GM20431 (cell line): ENCODE results near the gene THAP6.
"Not testable (repeated sequence)": the region's sequence is repeated elsewhere in the genome, so short reads cannot be mapped to it uniquely, and the experiment has no call there.

Experiments used
- in situ Hi-C: fragments of 300-500 bp; cut with MseI, MboI; formaldehyde crosslinking; loops from one replicate; pipeline ENCODE4 v1.15.0; 2020; ENCODE audit warnings: low sequenced_read_pairs; ENCODE audit not compliant: unreplicated experiment

THAP6 gene, protein sequence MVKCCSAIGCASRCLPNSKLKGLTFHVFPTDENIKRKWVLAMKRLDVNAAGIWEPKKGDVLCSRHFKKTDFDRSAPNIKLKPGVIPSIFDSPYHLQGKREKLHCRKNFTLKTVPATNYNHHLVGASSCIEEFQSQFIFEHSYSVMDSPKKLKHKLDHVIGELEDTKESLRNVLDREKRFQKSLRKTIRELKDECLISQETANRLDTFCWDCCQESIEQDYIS

GRCh38 chr4:75514131-75514948 lies at the start of gene THAP6, which contains the start of gene RCHY1:
THAP6 (plus strand) TSS chr4:75514473; CDS start chr4:75515453, 980 bp downstream.
RCHY1 (minus strand) TSS chr4:75514403; CDS start chr4:75514286, 117 bp downstream.
- in situ Hi-C loops: no loop called here

DNA sequence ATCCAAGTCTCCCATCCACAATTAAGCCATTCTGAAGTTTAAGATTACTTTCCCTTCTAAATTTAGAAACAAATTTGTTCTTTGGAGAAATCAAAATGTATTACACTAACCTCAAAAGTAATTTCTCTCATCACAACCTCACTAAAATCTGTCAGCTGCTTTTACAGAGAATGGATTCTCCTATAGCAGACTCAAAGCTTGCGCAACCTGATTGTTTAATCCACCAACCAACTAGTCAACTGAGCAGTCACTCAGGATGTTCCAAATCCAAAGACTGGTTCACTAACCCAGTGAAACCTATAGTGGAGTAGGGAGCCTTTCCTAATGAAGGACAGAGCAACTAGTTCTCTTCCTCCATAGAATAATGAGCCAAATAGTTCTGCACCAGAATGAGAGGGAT lies 44.4 kb upstream of the THAP6 start:
- in situ Hi-C loops: no loop called here

GRCh38 chr4:75470738-75471137 lies 43.5 kb upstream of the THAP6 start:
- in situ Hi-C loops: no loop called here

- in situ Hi-C loops: no loop called here
These were observed 37.1 kb upstream of the THAP6 start for GRCh38 chr4:75477201-75477600.

DNA sequence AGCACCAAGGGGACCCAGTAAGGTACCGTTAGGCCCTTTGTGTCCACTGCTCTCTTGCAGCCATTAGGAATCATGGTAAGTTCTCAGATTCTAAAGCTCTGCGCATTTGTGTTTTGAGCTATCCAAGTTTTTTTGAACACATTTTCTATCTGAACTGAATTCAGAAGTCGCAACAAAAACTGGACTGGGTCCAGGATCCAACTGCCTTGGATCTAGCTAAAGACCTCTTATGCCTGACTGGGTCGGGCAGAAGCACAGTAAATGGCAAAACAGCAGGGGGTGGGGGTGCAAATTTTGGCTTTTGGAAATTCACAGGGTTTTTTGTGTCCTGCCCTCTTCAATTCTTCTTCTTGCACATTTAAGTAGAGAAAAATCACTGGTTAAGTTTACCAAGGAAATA lies 30.1 kb upstream of the THAP6 start:
- in situ Hi-C loops: no loop called here

DNA sequence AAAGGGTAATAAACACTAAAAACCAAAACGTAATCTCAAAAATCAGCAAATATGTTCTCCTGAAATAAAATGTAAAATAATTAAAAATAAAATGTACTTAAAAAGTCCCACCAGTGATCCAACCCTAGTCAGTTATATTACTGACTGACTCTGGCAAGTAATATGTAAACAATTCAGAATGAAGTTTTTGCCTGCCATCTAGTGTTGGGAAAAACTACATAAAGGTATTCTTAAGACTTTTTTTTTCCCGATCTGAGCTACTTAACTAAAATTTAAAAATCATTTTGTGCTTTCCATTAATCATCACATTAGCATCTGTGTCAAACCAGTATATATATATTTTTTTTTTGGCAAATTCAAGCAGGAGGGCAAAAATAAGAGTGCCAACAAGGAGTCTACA lies 24.1 kb upstream of the THAP6 start:
- in situ Hi-C loops: no loop called here

GRCh38 chr4:75494563-75494962 lies 19.7 kb upstream of the THAP6 start:
- in situ Hi-C loops: no loop called here

DNA sequence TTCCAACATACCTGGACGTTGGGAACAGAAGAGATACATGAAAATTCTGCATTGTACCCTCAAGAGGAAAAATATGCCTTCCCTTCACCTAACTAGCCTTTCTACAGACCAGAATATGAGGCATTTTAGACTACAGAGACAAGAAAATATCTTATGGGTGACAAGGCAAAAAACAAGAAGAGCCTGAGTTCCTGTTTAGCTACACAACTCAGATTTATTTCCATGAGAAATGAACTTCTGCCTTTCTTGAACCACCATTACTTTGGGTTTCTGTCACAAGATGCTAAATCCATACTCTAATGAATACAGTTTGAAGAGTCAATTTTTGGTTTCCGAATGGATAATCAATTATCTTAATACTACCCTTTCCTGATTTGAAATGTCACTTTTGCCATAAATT lies 18.8 kb upstream of the THAP6 start:
- in situ Hi-C loops: no loop called here

- in situ Hi-C loops: no loop called here
These were observed 17.9 kb upstream of the THAP6 start for GRCh38 chr4:75496406-75496805.

DNA sequence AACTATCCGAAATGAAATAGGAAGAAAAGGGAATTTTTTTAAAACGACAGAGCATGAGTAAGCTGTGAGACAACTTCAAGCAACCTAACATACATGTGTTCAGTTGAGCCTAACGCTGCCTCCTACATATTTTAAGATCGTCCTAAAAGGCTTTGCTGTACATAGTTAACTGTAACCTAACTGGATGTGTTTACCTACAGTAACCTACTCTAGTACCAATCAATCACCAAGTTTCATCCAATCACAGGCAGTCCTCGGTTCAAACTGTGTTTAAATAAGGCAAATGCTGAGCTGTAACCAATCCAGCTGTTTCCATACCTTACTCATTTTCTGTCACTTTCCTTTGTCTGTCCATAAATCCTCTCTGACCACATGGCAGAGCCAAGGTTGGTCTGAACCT lies 17.1 kb upstream of the THAP6 start:
- in situ Hi-C loops: no loop called here

DNA sequence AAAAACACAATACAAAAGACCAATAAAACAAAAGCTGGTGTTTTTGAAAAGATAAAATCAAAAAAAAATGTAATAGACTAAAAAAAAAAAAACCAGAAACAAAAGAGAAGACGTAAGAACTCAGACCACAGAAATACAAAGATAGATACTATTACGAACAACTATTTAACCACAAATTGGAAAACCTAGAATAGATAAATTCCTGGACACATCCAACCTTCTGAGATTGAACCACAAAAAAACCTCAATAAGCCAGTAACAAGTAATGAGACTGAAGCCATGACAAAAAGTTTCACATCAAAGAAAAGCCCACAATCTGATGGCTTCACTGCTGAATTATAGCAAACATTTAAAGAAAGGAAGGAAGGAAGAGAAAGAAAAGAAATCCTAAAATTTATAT lies 16.2 kb upstream of the THAP6 start:
- in situ Hi-C loops: no loop called here

GRCh38 chr4:75499900-75500299 lies 14.4 kb upstream of the THAP6 start:
- in situ Hi-C loops: no loop called here

- in situ Hi-C loops: no loop called here
These were observed 11.6 kb upstream of the THAP6 start for GRCh38 chr4:75502671-75503070.

DNA sequence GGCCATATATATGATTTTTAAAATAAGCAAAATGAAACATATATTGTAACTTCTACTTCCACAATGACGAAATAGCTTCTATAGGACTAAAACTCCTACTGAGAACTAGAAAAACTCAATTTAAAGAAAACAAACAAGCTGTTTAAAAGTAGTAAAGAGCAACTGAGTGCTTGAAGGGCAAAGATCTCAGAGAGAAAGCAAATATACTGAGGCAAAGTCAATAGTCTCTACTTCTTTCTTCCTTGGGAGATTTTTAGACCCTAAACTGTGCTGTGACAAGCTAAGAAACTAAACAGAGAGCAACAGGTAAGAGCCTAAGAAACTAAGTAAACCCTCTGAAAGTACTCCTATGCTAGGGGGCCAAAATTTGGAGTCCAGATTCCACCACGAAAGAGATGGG lies 8.6 kb upstream of the THAP6 start:
- in situ Hi-C loops: no loop called here

GRCh38 chr4:75509592-75509991 lies 4.7 kb upstream of the THAP6 start:
- in situ Hi-C loops: not testable (repeated sequence)

- in situ Hi-C loops: no loop called here
These were observed 2.4 kb upstream of the THAP6 start for GRCh38 chr4:75511841-75512240.

DNA sequence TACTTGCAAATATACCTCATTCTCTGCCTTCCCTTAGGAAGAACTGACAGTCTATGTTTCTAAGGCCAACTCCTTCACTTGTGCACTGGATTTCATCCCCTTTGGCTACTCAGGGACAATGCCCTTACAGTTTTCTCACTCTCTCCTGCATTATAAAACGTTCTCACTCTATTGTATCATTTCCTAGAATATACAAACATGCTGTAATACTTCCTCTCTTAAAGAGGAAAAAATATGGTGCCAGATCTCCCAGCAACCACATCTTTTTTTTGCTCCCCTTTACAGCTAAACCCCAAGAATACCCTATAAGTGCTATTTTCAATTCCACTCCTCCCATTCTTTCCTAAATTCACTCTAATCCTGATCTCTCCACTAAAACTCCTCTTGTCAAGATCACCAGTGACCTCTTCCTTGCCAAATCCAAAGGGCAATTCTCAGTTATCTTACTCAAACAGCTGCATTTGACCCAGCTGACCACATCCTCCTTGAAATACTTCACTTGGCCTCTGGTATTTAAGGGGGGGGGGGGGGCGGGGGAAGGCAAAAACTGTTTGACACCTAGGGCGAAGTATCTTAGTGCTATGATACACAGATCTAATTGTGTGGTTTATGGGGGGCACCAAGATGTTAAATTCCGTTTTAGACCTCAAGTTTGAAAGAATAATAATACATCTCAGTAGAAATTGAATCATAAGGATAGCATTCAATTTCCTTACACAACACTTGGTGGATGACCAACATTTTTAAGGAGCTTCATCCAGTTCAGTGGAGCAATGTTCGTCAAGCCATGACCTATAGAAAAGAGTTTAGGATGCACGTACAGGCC lies 1.7 kb upstream of the THAP6 start:
- in situ Hi-C loops: no loop called here

DNA sequence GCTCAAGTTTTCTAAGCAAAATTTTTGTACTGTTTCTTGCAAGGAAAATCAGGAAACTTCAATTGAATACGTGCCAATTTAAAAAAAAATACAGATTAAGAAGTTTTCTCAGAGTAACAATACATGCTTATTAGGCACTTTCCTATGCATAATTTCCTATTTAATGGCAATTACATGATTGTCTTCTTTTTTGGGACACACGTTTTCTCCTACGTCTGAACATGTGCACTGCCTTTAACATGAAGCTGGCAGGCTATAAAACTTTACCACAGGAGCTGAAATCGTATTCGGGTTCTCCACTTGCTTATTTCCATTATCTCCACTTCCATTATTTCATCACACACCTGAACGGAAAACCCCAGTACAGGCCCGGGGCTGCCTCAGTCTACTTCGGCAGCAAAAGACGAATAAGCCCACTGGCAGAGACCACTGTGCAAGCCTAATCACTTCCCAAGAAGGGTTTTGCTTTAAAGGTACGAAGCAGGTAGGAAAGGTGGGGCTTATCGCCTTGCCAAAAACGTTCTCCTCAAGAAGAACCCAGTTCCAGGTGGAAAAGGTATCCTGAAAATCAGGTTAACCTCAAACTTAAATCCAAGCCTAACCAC lies 645 bp upstream of the THAP6 start:
- in situ Hi-C loops: no loop called here

DNA sequence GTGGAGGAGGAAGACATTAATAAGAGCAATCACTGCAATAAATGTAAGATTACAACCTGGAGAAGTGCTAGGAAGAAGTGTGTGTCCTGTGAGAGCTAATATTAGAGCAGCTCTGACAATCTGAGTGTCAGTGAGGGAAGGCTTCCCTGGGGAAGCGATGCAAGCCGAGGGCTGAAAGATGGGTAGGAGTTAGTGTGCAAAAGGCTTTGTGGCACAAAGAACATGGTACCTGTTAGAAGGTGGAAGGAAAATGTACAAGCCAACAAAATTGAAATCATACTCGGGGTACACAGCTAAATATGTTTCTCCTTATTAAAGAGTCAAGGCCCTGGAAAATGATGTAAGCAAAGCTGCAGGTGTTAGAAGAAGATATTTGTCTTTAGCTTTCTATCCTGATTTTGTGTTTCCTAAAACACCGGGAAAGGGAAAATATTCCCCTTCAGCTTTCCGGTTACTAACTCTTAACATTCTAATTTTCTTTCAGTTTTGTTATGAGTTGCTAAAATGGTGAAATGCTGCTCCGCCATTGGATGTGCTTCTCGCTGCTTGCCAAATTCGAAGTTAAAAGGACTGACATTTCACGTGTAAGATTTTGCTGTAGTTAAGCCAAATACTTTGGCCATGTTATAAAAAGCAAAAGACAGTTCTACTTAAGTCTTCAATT lies 808 bp downstream of the THAP6 start:
- in situ Hi-C loops: no loop called here

DNA sequence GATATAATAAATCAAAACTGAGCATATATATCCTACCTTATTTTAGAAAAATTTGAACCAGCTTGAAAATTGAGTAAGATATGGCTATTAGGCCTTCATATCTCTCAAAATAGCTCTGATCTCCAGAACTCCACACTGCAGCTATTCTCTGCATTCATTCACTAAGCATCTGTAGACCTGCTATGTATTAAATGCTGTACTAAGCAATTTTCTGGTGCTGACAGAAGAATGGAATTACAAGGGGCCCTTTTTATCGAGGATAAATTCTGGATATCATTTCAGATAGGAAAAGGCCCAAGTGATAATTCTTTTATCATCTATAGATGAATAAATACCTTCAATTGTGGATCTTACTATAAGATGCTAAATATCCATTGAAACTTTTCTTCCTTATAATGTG lies 1.9 kb downstream of the THAP6 start:
- in situ Hi-C loops: no loop called here
